ENCODE data around the gene WDR64. TPM values are rescaled to one million over a fixed set of nuclear protein-coding genes. Genes with fewer than 3 reads are reported as not detected.

The WDR64 gene
- total RNA-seq, 2 donors from 2014 or later = not detected

- Mint-ChIP-seq H3K27ac (no peak overlapping the region), H3K4me1 (peaks cover 11% of the 10 kb centered on the region), H3K27me3 (ENCODE audit: insufficient read depth) (peaks cover 6% of the 10 kb centered on the region), H3K36me3 (ENCODE audit: low read depth) (no peaks in the 10 kb centered on the region), H3K9me3 (no peaks in the 10 kb centered on the region), H3K4me3 (no peak overlapping the region)
- no peak for DNase-seq
- H3K27me3 ChIP-seq (ENCODE audit: control insufficient read depth, insufficient read depth, low read length, poor library complexity, severe bottlenecking) = peaks cover under 1% of the 10 kb centered on the region
- no peak overlapping the region for H3K9ac ChIP-seq (ENCODE audit: extremely low read depth, low read length, poor library complexity, severe bottlenecking)
- no peaks in the 10 kb centered on the region for H3K4me1 ChIP-seq (ENCODE audit: control insufficient read depth, insufficient read depth, low read length)
- no peaks in the 10 kb centered on the region for H3K9me3 ChIP-seq (ENCODE audit: control insufficient read depth, low read length)
- no peak overlapping the region for H3K27ac ChIP-seq (ENCODE audit: low read depth, low read length)
- H3K36me3 ChIP-seq (ENCODE audit: control insufficient read depth, insufficient read depth, low read length) = no peaks in the 10 kb centered on the region
- H3K4me3 ChIP-seq (ENCODE audit: low read length) = no peak overlapping the region
- WGBS, 2 experiments (ENCODE audit: insufficient coverage in 1 of 2, insufficient read length in 1 of 2) = 100% methylated on average over 1 of the region's 1 CpG
- TF ChIP-seq CTCF (conservative IDR thresholded peaks at IDR 0.05) = no peak
These were observed 127.8 kb downstream of the WDR64 start for GRCh38 chr1:241779897-241780296.

GRCh38 chr1:241782396-241782795 is 130.3 kb downstream of the WDR64 start:
- peaks cover 10% of the 10 kb centered on the region for H3K4me1 Mint-ChIP-seq
- 60 to 73% methylated on average over 1 to 4 of the region's 4 CpGs for WGBS, 2 experiments (ENCODE audit: insufficient coverage in 1 of 2, insufficient read length in 1 of 2)
- no peak for TF ChIP-seq CTCF (conservative IDR thresholded peaks at IDR 0.05)
- Histone ChIP-seq H3K4me3 (ENCODE audit: low read length) (no peak overlapping the region), H3K4me1 (ENCODE audit: control insufficient read depth, insufficient read depth, low read length) (no peaks in the 10 kb centered on the region), H3K9me3 (ENCODE audit: control insufficient read depth, low read length) (no peaks in the 10 kb centered on the region), H3K27ac (ENCODE audit: low read depth, low read length) (no peak overlapping the region), H3K9ac (ENCODE audit: extremely low read depth, low read length, poor library complexity, severe bottlenecking) (no peak overlapping the region), H3K36me3 (ENCODE audit: control insufficient read depth, insufficient read depth, low read length) (no peaks in the 10 kb centered on the region), H3K27me3 (ENCODE audit: control insufficient read depth, insufficient read depth, low read length, poor library complexity, severe bottlenecking) (peaks cover 15% of the 10 kb centered on the region)
- H3K27ac Mint-ChIP-seq = no peak overlapping the region
- H3K4me3 Mint-ChIP-seq = no peak overlapping the region
- H3K9me3 Mint-ChIP-seq = no peaks in the 10 kb centered on the region
- DNase-seq = no peak
- peaks cover 16% of the 10 kb centered on the region for H3K27me3 Mint-ChIP-seq (ENCODE audit: insufficient read depth)
- no peaks in the 10 kb centered on the region for H3K36me3 Mint-ChIP-seq (ENCODE audit: low read depth)

GRCh38 chr1:241787691-241788090 is 135.6 kb downstream of the WDR64 start:
- Histone ChIP-seq H3K9me3 (ENCODE audit: control insufficient read depth, low read length) (no peaks in the 10 kb centered on the region), H3K27me3 (ENCODE audit: control insufficient read depth, insufficient read depth, low read length, poor library complexity, severe bottlenecking) (peaks cover 29% of the 10 kb centered on the region), H3K36me3 (ENCODE audit: control insufficient read depth, insufficient read depth, low read length) (no peaks in the 10 kb centered on the region), H3K4me1 (ENCODE audit: control insufficient read depth, insufficient read depth, low read length) (no peaks in the 10 kb centered on the region), H3K27ac (ENCODE audit: low read depth, low read length) (no peak overlapping the region), H3K9ac (ENCODE audit: extremely low read depth, low read length, poor library complexity, severe bottlenecking) (no peak overlapping the region), H3K4me3 (ENCODE audit: low read length) (no peak overlapping the region)
- H3K4me1 Mint-ChIP-seq = peaks cover 3% of the 10 kb centered on the region
- WGBS, 2 experiments (ENCODE audit: insufficient coverage in 1 of 2, insufficient read length in 1 of 2) = 87 to 93% methylated on average over 4 of the region's 4 CpGs
- no peaks in the 10 kb centered on the region for H3K36me3 Mint-ChIP-seq (ENCODE audit: low read depth)
- H3K4me3 Mint-ChIP-seq = no peak overlapping the region
- H3K27ac Mint-ChIP-seq = no peak overlapping the region
- TF ChIP-seq CTCF (conservative IDR thresholded peaks at IDR 0.05) = no peak
- H3K9me3 Mint-ChIP-seq = no peaks in the 10 kb centered on the region
- DNase-seq = no peak
- H3K27me3 Mint-ChIP-seq (ENCODE audit: insufficient read depth) = peaks cover 30% of the 10 kb centered on the region
